ENCODE measurements around the gene STK39.
"Not testable (repeated sequence)": the region's sequence is repeated elsewhere in the genome, so short reads cannot be mapped to it uniquely, and the experiment has no call there.

The STK39 gene

GRCh38 chr2:168135121-168135520, 112.3 kb downstream of the STK39 start:
- no peak for DNase-seq (ENCODE audit: low spot score)

GRCh38 chr2:168134485-168134884, 112.9 kb downstream of the STK39 start:
- DNase-seq (ENCODE audit: low spot score): no peak

- no peak for DNase-seq (ENCODE audit: low spot score)
Measured at GRCh38 chr2:168132389-168132788, 115.0 kb downstream of the STK39 start.

- DNase-seq (ENCODE audit: low spot score): no peak
Measured at GRCh38 chr2:168130346-168130745, 117.0 kb downstream of the STK39 start.

- DNase-seq (ENCODE audit: low spot score): no peak
Measured at GRCh38 chr2:168127371-168127770, 120.0 kb downstream of the STK39 start.

- not testable (repeated sequence) for DNase-seq (ENCODE audit: low spot score)
Measured at GRCh38 chr2:168122210-168122609, 125.2 kb downstream of the STK39 start.

- DNase-seq (ENCODE audit: low spot score): peak; percentile 55
Measured at GRCh38 chr2:168120730-168121129, 126.7 kb downstream of the STK39 start.

- no peak for DNase-seq (ENCODE audit: low spot score)
Measured at GRCh38 chr2:168120310-168120709, 127.1 kb downstream of the STK39 start.

GRCh38 chr2:168119515-168120141, 127.8 kb downstream of the STK39 start:
- peak; percentile 61 for DNase-seq (ENCODE audit: low spot score)

GRCh38 chr2:168118733-168119514, 128.5 kb downstream of the STK39 start:
- peak; percentile 70 for DNase-seq (ENCODE audit: low spot score)

GRCh38 chr2:168116448-168116847, 130.9 kb downstream of the STK39 start:
- DNase-seq (ENCODE audit: low spot score): no peak

- no peak for DNase-seq (ENCODE audit: low spot score)
Measured at GRCh38 chr2:168114619-168115018, 132.8 kb downstream of the STK39 start.

GRCh38 chr2:168114040-168114439, 133.4 kb downstream of the STK39 start:
- no peak for DNase-seq (ENCODE audit: low spot score)

GRCh38 chr2:168107322-168107721, 140.1 kb downstream of the STK39 start:
- DNase-seq (ENCODE audit: low spot score): no peak

- no peak for DNase-seq (ENCODE audit: low spot score)
Measured at GRCh38 chr2:168105127-168105683, 142.2 kb downstream of the STK39 start.

GRCh38 chr2:168097431-168097830, 150.0 kb downstream of the STK39 start:
- no peak for DNase-seq (ENCODE audit: low spot score)

- no peak for DNase-seq (ENCODE audit: low spot score)
Measured at GRCh38 chr2:168096158-168096557, 151.2 kb downstream of the STK39 start.

GRCh38 chr2:168091986-168092385, 155.4 kb downstream of the STK39 start:
- no peak for DNase-seq (ENCODE audit: low spot score)

GRCh38 chr2:168090366-168091135, 156.8 kb downstream of the STK39 start:
- no peak for DNase-seq (ENCODE audit: low spot score)

GRCh38 chr2:168089200-168089599, 158.2 kb downstream of the STK39 start:
- DNase-seq (ENCODE audit: low spot score): no peak

- DNase-seq (ENCODE audit: low spot score): no peak
Measured at GRCh38 chr2:168087401-168087800, 160.0 kb downstream of the STK39 start.

GRCh38 chr2:168086851-168087250, 160.5 kb downstream of the STK39 start:
- no peak for DNase-seq (ENCODE audit: low spot score)
